ENCODE data around the gene NRP1.

DNA sequence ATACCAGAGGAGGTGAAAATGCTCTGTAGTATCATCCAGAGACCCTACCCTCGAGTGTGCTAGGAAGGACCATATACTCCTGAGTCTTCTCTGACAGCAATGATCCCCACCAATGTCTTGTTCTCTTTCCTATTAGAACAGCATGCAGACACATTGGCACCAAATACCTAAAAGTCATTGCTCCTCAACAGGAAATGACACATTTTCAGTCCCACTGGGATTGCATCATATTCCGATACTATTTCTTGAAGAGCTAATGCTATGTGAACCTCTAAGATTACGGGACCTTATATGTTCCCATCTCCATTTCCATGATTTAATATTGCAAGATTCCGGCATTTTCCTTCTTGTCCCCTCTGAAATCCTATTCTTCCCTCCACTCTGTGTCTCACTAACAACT lies 177.4 kb downstream of the NRP1 start:
- TF ChIP-seq, protein P1, sequence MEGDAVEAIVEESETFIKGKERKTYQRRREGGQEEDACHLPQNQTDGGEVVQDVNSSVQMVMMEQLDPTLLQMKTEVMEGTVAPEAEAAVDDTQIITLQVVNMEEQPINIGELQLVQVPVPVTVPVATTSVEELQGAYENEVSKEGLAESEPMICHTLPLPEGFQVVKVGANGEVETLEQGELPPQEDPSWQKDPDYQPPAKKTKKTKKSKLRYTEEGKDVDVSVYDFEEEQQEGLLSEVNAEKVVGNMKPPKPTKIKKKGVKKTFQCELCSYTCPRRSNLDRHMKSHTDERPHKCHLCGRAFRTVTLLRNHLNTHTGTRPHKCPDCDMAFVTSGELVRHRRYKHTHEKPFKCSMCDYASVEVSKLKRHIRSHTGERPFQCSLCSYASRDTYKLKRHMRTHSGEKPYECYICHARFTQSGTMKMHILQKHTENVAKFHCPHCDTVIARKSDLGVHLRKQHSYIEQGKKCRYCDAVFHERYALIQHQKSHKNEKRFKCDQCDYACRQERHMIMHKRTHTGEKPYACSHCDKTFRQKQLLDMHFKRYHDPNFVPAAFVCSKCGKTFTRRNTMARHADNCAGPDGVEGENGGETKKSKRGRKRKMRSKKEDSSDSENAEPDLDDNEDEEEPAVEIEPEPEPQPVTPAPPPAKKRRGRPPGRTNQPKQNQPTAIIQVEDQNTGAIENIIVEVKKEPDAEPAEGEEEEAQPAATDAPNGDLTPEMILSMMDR (IDR thresholded peaks at IDR 0.05): no peak
- no peak for TF ChIP-seq POLR2A (IDR thresholded peaks at IDR 0.05)

Data from lower leg skin (tissue), 3 donors.